Left hindlimb (tissue), 1 donor: ENCODE results near the gene NPBWR2.
A peak's percentile ranks its signal among the peaks of the same experiment; 100 is the strongest.

Experiments
- DNase-seq: peaks from one replicate; pipeline ENCODE4 v3.0.0-alpha.2; 2018

The NPBWR2 gene

GRCh38 chr20:64116541-64117431 is 9.4 kb upstream of the NPBWR2 start:
- DNase-seq = peak; percentile 10

GRCh38 chr20:64116016-64116415 is 8.7 kb upstream of the NPBWR2 start:
- peak; percentile 29 for DNase-seq

GRCh38 chr20:64115171-64115911 is 8.0 kb upstream of the NPBWR2 start:
- DNase-seq = peak; percentile 18

- DNase-seq = peak; percentile 20
Observed at GRCh38 chr20:64114356-64114971, 7.1 kb upstream of the NPBWR2 start.

GRCh38 chr20:64113796-64114355 is 6.5 kb upstream of the NPBWR2 start:
- peak; percentile 13 for DNase-seq

GRCh38 chr20:64113444-64113775 is 6.0 kb upstream of the NPBWR2 start:
- DNase-seq = peak; percentile 18

GRCh38 chr20:64112691-64113443 is 5.5 kb upstream of the NPBWR2 start:
- DNase-seq = peak; percentile 19

- peak; percentile 9 for DNase-seq
Observed at GRCh38 chr20:64111841-64112641, 4.7 kb upstream of the NPBWR2 start.

- peak; percentile 16 for DNase-seq
Observed at GRCh38 chr20:64110411-64111068, 3.2 kb upstream of the NPBWR2 start.

GRCh38 chr20:64109831-64110391 is 2.5 kb upstream of the NPBWR2 start:
- DNase-seq = peak; percentile 27

GRCh38 chr20:64108731-64109681 is 1.6 kb upstream of the NPBWR2 start:
- peak; percentile 30 for DNase-seq

- DNase-seq = peak; percentile 24
Observed at GRCh38 chr20:64107736-64108457, 532 bp upstream of the NPBWR2 start.

- DNase-seq = no peak
Observed at GRCh38 chr20:64106435-64106961, 867 bp downstream of the NPBWR2 start.

- no peak for DNase-seq
Observed at GRCh38 chr20:64105846-64106434, 1.4 kb downstream of the NPBWR2 start.

GRCh38 chr20:64104667-64105451 is 2.5 kb downstream of the NPBWR2 start:
- no peak for DNase-seq

GRCh38 chr20:64103871-64104666 is 3.3 kb downstream of the NPBWR2 start:
- no peak for DNase-seq
